HPDE6-E6E7 (cell line): ENCODE measurements around the gene HOXD4.

Experiments
- DNase-seq: peaks from one replicate; pipeline ENCODE4 v3.0.0; 2011; ENCODE audit warnings: missing footprints; ENCODE audit errors: extremely low spot score

HOXD4 gene

DNA sequence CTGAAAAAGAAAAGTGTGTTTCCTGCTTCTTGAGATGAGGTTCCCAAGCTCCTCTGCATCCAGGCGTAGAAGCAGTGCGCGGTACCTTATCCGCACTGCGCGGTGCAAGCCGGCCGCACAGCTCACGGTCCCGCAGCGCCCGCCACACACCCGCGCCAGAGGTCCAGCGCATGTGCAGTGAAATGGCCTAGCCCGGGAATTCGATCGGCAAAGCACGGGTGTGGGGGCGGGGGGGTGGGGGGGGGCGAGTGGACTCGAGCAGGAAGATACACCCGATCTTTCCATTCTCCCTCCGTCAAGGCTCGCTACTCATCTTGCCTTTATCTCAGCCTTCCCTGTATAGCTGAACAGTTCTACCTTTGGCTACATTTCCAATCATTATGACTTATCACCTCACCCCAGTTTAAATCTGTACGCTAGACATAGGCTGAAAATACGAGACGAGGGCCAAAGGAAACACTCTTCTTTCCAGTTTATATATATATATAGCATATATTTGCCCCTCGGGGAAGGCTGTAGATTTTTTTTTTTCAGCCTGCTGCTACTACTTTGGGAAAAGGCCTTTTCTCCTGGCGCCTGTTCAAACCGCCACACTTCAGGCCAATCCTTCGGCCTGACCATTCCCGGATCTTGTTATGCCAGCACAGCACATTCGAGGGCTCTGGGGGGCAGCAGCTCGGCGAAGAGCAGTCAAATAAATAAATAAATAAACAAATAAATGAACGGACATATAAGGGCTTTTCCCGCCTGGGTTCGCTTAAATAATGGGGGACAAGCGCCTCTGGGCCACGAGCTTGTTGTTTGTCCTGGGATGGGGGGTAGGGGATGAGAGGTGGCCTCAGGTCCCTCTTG is 11.5 kb upstream of the HOXD4 start:
- DNase-seq, result no peak

DNA sequence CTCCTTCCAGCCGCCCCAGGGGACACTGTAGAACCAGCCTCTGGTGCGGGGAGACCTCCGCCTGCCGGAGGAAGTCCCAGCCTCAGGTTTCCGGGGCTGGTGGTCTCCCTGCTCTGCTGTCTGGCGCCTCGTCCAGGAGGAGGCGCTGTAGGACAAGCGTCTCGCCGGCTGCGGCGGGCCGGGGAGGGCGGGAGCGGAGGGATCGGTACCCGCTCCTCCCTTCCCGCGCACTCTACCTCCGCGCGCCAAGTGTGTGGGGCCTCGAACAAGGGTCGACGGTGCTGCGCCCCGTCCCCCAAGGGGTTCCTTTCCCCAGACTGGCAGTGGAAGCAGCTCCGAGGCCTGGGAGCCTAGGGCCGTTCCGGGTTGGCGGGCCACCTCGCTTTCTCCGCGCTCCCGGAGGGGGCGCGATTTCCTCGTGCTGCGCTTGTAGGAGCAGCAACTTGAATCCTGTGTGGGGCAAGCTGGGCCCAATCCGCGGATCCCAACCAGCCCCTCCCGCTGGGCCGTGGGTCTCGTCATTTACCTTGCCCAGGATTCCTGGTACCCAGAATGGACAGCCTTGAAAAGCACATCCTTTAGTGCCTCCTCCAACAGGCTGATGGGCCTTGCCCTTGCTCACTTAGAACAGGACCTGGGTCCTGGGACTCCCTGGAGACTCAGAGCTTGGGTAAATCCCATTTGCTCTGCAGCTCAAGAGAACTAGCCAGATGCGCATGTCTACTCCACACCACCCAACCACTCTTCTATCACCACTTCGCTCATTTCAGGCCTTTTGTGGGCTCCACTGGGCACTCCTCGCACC is 10.6 kb upstream of the HOXD4 start:
- peak; percentile 82 for DNase-seq

DNA sequence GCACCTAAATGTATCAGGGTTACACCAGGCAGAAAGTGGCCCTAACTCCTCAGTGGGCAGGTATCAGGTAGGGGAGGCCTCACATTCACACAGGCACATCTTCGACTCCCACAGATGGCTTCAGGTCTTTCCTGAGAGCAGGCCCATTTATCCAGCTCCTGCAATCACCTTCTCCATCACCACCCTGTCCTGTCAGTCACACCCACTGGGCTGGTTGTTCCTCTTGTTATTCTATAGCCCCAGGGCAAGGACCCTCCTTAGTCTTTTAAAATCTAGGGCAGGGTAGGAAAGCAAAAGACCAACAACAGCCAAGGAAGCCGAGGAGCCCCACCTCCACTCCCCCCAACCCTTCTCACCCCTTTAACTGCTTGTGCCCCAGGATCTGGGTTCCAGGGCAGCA is 9.1 kb upstream of the HOXD4 start:
- no peak for DNase-seq

- no peak for DNase-seq
These were observed 6.0 kb upstream of the HOXD4 start for GRCh38 chr2:176145085-176145969.

DNA sequence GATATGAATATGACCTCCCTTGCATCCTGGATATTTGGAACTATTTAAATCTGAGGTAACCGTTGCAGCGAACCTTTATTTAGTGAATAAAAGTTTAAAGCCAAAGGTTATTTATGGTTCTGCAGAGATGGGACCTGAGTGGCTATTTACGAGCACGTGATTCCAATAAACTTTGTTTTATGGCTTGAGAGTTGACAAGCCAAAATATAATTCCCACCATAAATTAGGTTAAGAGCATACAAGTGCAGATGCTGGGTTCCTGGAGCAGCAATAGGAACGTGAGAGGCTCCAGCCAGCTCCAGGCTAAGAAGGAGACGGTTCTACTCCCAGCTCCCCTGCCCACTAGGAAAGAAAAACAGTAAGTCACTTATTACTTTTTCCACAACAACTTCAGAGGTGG is 5.2 kb upstream of the HOXD4 start:
- no peak for DNase-seq

- DNase-seq, result no peak
These were observed 4.7 kb upstream of the HOXD4 start for GRCh38 chr2:176146645-176147044.

DNA sequence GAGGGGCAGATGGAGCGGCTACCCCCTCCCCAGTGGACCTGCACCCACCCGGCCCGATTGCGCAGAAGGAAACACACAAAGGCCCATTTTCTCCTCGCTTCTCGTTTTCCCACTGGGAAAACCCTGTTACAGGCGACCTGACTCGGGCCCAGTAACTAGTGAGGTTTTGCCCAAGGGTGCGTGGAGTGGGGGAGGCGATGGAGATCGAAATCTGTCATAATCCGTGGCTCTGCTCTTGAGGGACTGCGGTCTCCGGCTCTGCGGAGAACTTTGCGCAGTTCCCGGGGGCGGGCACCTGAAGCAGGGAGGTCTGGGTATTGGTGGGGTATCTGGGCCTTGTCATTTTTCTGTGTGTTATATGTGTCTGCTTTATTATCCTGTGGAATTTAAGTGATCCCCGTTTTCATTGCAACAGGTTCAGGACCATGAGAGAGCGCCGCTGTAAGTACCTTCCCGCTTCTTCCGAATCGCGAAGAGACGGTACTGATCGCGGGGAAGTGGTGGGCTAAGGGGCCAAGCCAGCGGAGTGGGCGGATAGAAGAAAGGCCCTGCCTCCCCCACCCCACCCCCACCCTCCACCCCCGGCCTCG is 4.0 kb upstream of the HOXD4 start:
- no peak for DNase-seq

DNA sequence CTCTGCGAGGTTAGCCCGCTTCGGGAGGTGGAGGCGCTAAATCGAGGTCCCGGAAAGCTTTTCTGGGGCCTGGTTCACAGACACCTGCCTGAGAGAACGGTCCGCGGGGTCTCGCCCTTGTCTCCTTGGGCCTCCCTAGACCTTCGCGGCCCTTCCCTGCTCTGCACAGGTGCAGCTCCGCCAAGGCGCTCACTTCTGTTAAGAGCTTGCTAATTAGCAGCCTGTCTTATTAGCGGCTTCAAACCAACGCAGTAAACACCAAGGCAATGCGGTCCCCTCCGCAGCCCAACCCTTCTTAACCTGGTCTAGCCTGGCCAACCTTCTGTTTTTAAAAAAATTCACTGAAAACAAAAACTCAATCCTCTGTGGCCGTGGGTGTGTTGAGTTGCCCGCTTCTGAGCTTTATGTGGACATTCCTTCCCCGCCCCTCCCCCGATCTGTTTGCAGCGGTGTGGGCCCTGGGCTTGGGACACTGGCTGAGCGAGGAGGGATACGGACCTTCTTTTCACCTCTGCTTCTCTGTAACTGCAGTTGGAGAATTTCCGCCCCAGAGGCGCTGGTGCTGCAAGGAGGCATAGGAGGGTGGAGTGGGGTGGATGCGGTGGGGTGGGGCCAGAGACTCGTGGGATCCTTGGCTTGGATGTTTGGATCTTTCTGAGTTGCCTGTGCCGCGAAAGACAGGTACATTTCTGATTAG is 3.4 kb upstream of the HOXD4 start:
- no peak for DNase-seq

DNA sequence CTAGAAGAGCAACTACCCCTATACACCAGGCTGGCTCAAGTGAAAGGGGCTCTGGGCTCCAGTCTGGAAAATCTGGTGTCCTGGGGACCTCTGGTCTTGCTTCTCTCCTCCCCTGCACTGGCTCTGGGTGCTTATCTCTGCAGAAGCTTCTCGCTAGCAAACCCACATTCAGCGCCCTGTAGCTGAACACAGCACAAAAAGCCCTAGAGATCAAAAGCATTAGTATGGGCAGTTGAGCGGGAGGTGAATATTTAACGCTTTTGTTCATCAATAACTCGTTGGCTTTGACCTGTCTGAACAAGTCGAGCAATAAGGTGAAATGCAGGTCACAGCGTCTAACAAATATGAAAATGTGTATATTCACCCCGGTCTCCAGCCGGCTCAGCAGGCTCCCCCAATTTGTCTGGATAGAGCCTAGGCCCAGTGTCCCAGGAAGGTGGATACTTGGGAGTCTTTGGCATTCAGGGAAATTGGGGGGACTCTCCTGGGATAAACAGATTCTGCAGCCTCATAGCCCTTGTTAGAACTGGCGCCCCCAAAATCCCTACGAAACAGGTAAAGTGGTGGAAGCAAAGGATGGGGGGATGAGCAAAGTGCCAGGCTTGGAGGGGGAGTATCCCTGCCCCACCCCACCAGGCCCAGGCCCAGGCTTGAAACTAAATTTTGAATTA is 2.5 kb upstream of the HOXD4 start:
- DNase-seq, result no peak

DNA sequence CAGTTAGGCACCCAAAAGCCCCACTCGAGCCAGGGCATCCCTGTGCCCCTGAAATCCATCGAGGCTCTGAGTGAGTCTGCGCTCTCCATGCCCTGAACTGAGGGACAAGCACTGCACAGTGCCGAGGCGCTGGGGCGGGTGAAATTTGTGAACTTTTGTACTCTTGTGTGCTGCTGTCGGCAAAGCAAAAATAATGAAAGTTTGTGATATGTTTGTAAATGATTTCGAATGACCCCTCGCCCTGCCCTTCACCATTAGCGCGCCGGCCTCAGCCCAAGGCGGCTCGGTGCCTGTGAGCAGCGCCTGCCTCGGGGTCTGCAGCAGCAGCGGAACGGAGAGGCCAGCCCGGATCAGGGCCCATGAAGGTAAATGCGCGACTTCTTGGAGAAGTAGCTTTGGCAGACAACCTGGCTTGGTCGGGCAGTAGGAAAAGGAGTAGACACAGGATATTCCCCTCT is 1.8 kb upstream of the HOXD4 start:
- DNase-seq, result no peak

- DNase-seq, result no peak
These were observed 1.3 kb upstream of the HOXD4 start for GRCh38 chr2:176149939-176150583.

GRCh38 chr2:176150584-176151441 is 537 bp upstream of the HOXD4 start:
- no peak for DNase-seq

- no peak for DNase-seq
These were observed 1.2 kb downstream of the HOXD4 start for GRCh38 chr2:176152350-176153181.

- no peak for DNase-seq
These were observed 3.4 kb downstream of the HOXD4 start for GRCh38 chr2:176154576-176155252.

- no peak for DNase-seq
These were observed 4.2 kb downstream of the HOXD4 start for GRCh38 chr2:176155356-176156044.

DNA sequence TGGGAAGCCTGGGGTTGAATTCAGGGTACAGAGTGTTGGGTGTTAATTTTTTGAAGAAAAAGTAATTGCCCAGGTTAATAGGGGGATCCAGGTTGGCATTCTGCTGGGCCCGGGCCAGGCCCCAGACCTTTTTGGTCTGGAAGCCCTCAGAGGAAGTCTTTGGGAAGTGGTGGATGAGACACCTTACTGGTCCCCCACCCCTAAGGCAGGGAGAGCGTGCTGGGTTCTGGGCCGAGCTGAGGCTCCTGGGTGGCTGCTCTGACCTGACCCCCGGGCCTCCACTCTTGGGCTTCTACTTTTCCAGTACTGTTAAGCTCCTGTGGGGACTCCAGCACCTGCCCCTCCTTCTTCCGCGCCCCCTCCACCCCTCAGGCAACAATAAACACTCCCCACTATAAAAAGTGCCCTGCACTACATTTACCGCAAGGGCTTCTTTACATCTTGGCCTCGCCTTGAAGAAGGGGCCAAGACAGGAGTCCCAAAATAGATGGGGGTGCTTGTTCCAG is 5.0 kb downstream of the HOXD4 start:
- no peak for DNase-seq
